HepG2 (cell line): ENCODE data around the gene WARS2. TPM values are rescaled to one million over a fixed set of nuclear protein-coding genes. Genes with fewer than 3 reads are reported as not detected.

Experiments used
- ATAC-seq: fragments of 200-7000 bp; cut with Tn5 transposase; 3 replicates; pipeline ENCODE4 v1.9.1; 2020; ENCODE audit warnings: mild to moderate bottlenecking, moderate library complexity
- BruUV-seq: library from RNA; stranded (reverse); fragments of 400-500 nt; replicated peaks from 2 replicates; lab custom pipeline; 2021; lab: Mats Ljungman, UMichigan
- CTCF ChIA-PET: fragments of 300-600 bp; formaldehyde crosslinking; extraction: SDS; loops from one replicate; lab custom pipeline; 2021; ENCODE audit warnings: low total read pairs, inconsistent platforms, low intra/inter-chr PET ratio; lab: Yijun Ruan, JAX
- POLR2A ChIA-PET: fragments of 350-600 bp; sonication (Branson Sonifier 250); formaldehyde crosslinking; loops from one replicate; lab custom pipeline; 2020; ENCODE audit warnings: antibody characterized with exemption, inconsistent platforms; lab: Yijun Ruan, JAX
- DNase-seq: peaks from one replicate; pipeline ENCODE4 v3.0.0-alpha.2; 2015; ENCODE audit warnings: low spot score
- FAIRE-seq: peaks from 3 replicates; lab custom pipeline; 2011; peaks lifted over from hg19 to GRCh38; lab: Jason Lieb, UNC
- H2AFZ ChIP-seq: one replicate; pipeline ENCODE4 v1.6.1; 2011; ENCODE audit warnings: low read length, inconsistent platforms
- H3K27ac ChIP-seq: fragments of 300-600 bp; 3 replicates; pipeline ENCODE4 v1.8.0; 2011; ENCODE audit warnings: mixed run types, mild to moderate bottlenecking, mixed read lengths, low read length, inconsistent platforms; ENCODE audit not compliant: insufficient read depth; ENCODE audit errors: extremely low read length
- H3K27me3 ChIP-seq, 2 experiments: fragments of 200-600 bp in 1 of 2; 2 replicates in 1 of 2; 3 replicates in 1 of 2; pipeline versions ENCODE4 v1.6.0 to v1.8.0; 2011; ENCODE audit warnings: low read length in 2 of 2, mild to moderate bottlenecking in 2 of 2, moderate library complexity in 2 of 2, inconsistent platforms in 1 of 2; ENCODE audit not compliant: insufficient read depth in 2 of 2, control insufficient read depth in 1 of 2
- H3K36me3 ChIP-seq, 2 experiments: fragments of 200-600 bp in 1 of 2; replicated peaks in 1 of 2; 2 replicates in 1 of 2; 3 replicates in 1 of 2; pipeline versions ENCODE4 v1.5.1 to v1.8.0; 2011; ENCODE audit warnings: low read length in 2 of 2, inconsistent platforms in 1 of 2; ENCODE audit not compliant: insufficient read depth in 2 of 2, control insufficient read depth in 1 of 2
- H3K4me1 ChIP-seq: 2 replicates; pipeline ENCODE4 v1.5.1; 2012; ENCODE audit warnings: low read length, inconsistent platforms; ENCODE audit not compliant: insufficient read depth
- H3K4me2 ChIP-seq: 2 replicates; pipeline ENCODE4 v1.6.0; 2011; ENCODE audit warnings: low read depth, low read length, inconsistent platforms
- H3K4me3 ChIP-seq, 3 experiments: fragments of 200-600 bp in 1 of 3; sonication (generic), shearing (Covaris generic) in 1 of 3; replicated peaks in 1 of 3; 2 replicates each; pipeline ENCODE4 v1.5.1; 2011 to 2016; ENCODE audit warnings: low read length in 3 of 3, inconsistent platforms in 2 of 3, low read depth in 2 of 3, mild to moderate bottlenecking in 2 of 3, control low read depth in 1 of 3, mixed read lengths in 1 of 3; ENCODE audit not compliant: insufficient read depth in 1 of 3
- H3K79me2 ChIP-seq: one replicate; pipeline ENCODE4 v1.6.1; 2011; ENCODE audit warnings: low read length, inconsistent platforms; ENCODE audit not compliant: insufficient read depth
- H3K9ac ChIP-seq: 2 replicates; pipeline ENCODE4 v1.6.0; 2011; ENCODE audit warnings: mild to moderate bottlenecking, low read depth, low read length, inconsistent platforms; ENCODE audit not compliant: insufficient read depth
- H3K9me3 ChIP-seq: 2 replicates; pipeline ENCODE4 v1.5.1; 2012; ENCODE audit warnings: mild to moderate bottlenecking, low read length
- H4K20me1 ChIP-seq: 2 replicates; pipeline ENCODE4 v1.6.0; 2011; ENCODE audit warnings: inconsistent platforms, mild to moderate bottlenecking, low read length, moderate library complexity; ENCODE audit not compliant: insufficient read depth
- AHR ChIP-seq: IDR thresholded peaks from 2 replicates; pipeline ENCODE4 v1.6.1; 2018; ENCODE audit warnings: missing genetic modification reagents, missing compliant biosample characterization
- CBFB ChIP-seq: sonication (generic); formaldehyde crosslinking; IDR thresholded peaks from 2 replicates; pipeline ENCODE4 v1.4.0; 2020; ENCODE audit warnings: missing genetic modification reagents
- WIZ ChIP-seq: sonication (generic); formaldehyde crosslinking; IDR thresholded peaks from 2 replicates; pipeline ENCODE4 v1.5.1; 2020; ENCODE audit warnings: mild to moderate bottlenecking, missing genetic modification reagents
- ZNF205 ChIP-seq: IDR thresholded peaks from 2 replicates; pipeline ENCODE4 v1.6.1; 2018; ENCODE audit warnings: missing biosample characterization, missing genetic modification reagents
- ZNF335 ChIP-seq: sonication (generic); formaldehyde crosslinking; IDR thresholded peaks from 2 replicates; pipeline ENCODE4 v1.4.0; 2020; ENCODE audit warnings: missing genetic modification reagents
- ZNF354B ChIP-seq: sonication (generic); formaldehyde crosslinking; IDR thresholded peaks from 2 replicates; pipeline ENCODE4 v1.8.0; 2022; ENCODE audit warnings: mild to moderate bottlenecking, missing genetic modification reagents
- ZNF549 ChIP-seq: sonication (generic); formaldehyde crosslinking; IDR thresholded peaks from 2 replicates; pipeline ENCODE4 v1.5.0; 2020; ENCODE audit warnings: missing genetic modification reagents
- WGBS: methylation state at CpG from one replicate; pipeline ENCODE4 v1.1.6; 2017; ENCODE audit warnings: low lambda C conversion rate; 5-methylcytosine and 5-hydroxymethylcytosine counted together
- in situ Hi-C: cut with HindIII; loops from 2 replicates; pipeline ENCODE4 v1.10.0; 2017; ENCODE audit warnings: low pct_unique_long_range_greater_than_20kb; ENCODE audit not compliant: extremely low pct_ligation_motif_present
- intact Hi-C: fragments of 100-400 bp; cut with micrococcal nuclease; formaldehyde crosslinking; loops from one replicate; pipeline ENCODE4 v1.10.0; 2022; ENCODE audit not compliant: unreplicated experiment
- polyA plus RNA-seq, 8 experiments: library from polyadenylated mRNA; depleted of rRNA in 3 of 8; stranded (reverse) in 7 of 8; unstranded in 1 of 8; fragments of >200 nt; fragmentation: Illumina TruSeq in 4 of 8; extraction: Trizol in 4 of 8; gene quantifications; 2 replicates each; pipeline versions ENCODE4 v1.2.1 to v1.2.3, GENCODE V29; 2011 to 2016; ENCODE audit warnings: low read depth in 4 of 8, missing spikeins in 1 of 8, mixed read lengths in 1 of 8; ENCODE audit not compliant: insufficient read depth in 1 of 8
- total RNA-seq, 5 experiments: library from RNA; depleted of rRNA; stranded (reverse); fragments of >200 nt; fragmentation: Illumina TruSeq; extraction: Trizol; gene quantifications; 2 replicates each; pipeline ENCODE4 v1.2.3, GENCODE V29; 2016; ENCODE audit warnings: low read depth in 1 of 5

WARS2 gene
- total and polyA plus RNA-seq, 2 of the 13 experiments (the other 11 are each of a cell fraction or from before 2014, with no cell fraction given), result 12.4 to 18.8 TPM

GRCh38 chr1:119006406-119007279, 133.8 kb downstream of the WARS2 start (continued):
- TF ChIP-seq ZNF205 (no peak), CBFB (CRISPR knock-in tag) (no peak), AHR (CRISPR knock-in tag) (no peak)

- POLR2A ChIA-PET, result no interaction called here
- CTCF ChIA-PET, result no interaction called here
- no peak for DNase-seq
Observed at GRCh38 chr1:119005724-119006405, 134.6 kb downstream of the WARS2 start.

More at GRCh38 chr1:119005724-119006405, 134.6 kb downstream of the WARS2 start:
- H3K27me3 ChIP-seq, result no peaks in the 10 kb centered on the region
- H3K4me1 ChIP-seq, result no peaks in the 10 kb centered on the region
- H3K9ac ChIP-seq, result no peak overlapping the region
- 91% methylated on average over 14 of the region's 17 CpGs for WGBS
- H3K27ac ChIP-seq, result no peak overlapping the region
- no TSS peak for BruUV-seq
- in situ Hi-C loops, result loop anchor here (25.0 kb wide), 2 partner anchors 444 to 844 kb away; no protein-coding TSS in a partner anchor
- H3K4me3 ChIP-seq, result no peak overlapping the region
- H3K9me3 ChIP-seq, result no peaks in the 10 kb centered on the region; the same call in 1 of the 2 replicates
- H2AFZ ChIP-seq, result no peak overlapping the region
- H3K79me2 ChIP-seq, result no peaks in the 10 kb centered on the region
- no peak overlapping the region for H3K4me2 ChIP-seq
- ATAC-seq (no peak), FAIRE-seq (no peak)
- no peaks in the 10 kb centered on the region for H3K36me3 ChIP-seq
- no peak for TF ChIP-seq WIZ (CRISPR knock-in tag)
- TF ChIP-seq AHR (CRISPR knock-in tag), result no peak
- TF ChIP-seq ZNF335, result no peak
- no peak for TF ChIP-seq ZNF549
- TF ChIP-seq ZNF354B (CRISPR knock-in tag), result no peak
- TF ChIP-seq, all 625 proteins: peak for 0
- intact Hi-C loops, result loop anchor here (5.0 kb wide), 1 partner anchor 184 kb away; no protein-coding TSS in a partner anchor
- no peaks in the 10 kb centered on the region for H4K20me1 ChIP-seq
